NCI-H748 (cell line): ENCODE data around the gene RAB22A.
"Not testable (repeated sequence)": the region's sequence is repeated elsewhere in the genome, so short reads cannot be mapped to it uniquely, and the experiment has no call there.

ENCODE experiments used
- DNase-seq: peaks from one replicate; lab custom pipeline; 2025; ENCODE audit not compliant: unreplicated experiment; lab: John Stamatoyannopoulos, UW

The RAB22A gene

GRCh38 chr20:58342104-58342945 is 32.8 kb downstream of the RAB22A start:
- no peak for DNase-seq

GRCh38 chr20:58344741-58345140 is 35.2 kb downstream of the RAB22A start:
- DNase-seq: no peak

GRCh38 chr20:58349570-58349969 is 40.1 kb downstream of the RAB22A start:
- DNase-seq: no peak

- DNase-seq: no peak
Observed at GRCh38 chr20:58352468-58352867, 43.0 kb downstream of the RAB22A start.

- DNase-seq: no peak
Observed at GRCh38 chr20:58359441-58359840, 49.9 kb downstream of the RAB22A start.

- no peak for DNase-seq
Observed at GRCh38 chr20:58360936-58361335, 51.4 kb downstream of the RAB22A start.

- DNase-seq: no peak
Observed at GRCh38 chr20:58361481-58362205, 52.1 kb downstream of the RAB22A start.

- DNase-seq: no peak
Observed at GRCh38 chr20:58362206-58362516, 52.6 kb downstream of the RAB22A start.

GRCh38 chr20:58362970-58363369 is 53.5 kb downstream of the RAB22A start:
- DNase-seq: no peak

GRCh38 chr20:58366866-58367265 is 57.4 kb downstream of the RAB22A start:
- DNase-seq: no peak

- DNase-seq: no peak
Observed at GRCh38 chr20:58372806-58373205, 63.3 kb downstream of the RAB22A start.

- not testable (repeated sequence) for DNase-seq
Observed at GRCh38 chr20:58373296-58373695, 63.8 kb downstream of the RAB22A start.

GRCh38 chr20:58374027-58374850 is 64.7 kb downstream of the RAB22A start:
- DNase-seq: no peak

GRCh38 chr20:58374906-58375758 is 65.6 kb downstream of the RAB22A start:
- DNase-seq: no peak

- DNase-seq: no peak
Observed at GRCh38 chr20:58375759-58376352, 66.3 kb downstream of the RAB22A start.

- no peak for DNase-seq
Observed at GRCh38 chr20:58377017-58377416, 67.5 kb downstream of the RAB22A start.

- no peak for DNase-seq
Observed at GRCh38 chr20:58377766-58378401, 68.4 kb downstream of the RAB22A start.

- DNase-seq: no peak
Observed at GRCh38 chr20:58378704-58379103, 69.2 kb downstream of the RAB22A start.

- DNase-seq: no peak
Observed at GRCh38 chr20:58381627-58382026, 72.1 kb downstream of the RAB22A start.

GRCh38 chr20:58382096-58382495 is 72.6 kb downstream of the RAB22A start:
- no peak for DNase-seq
